ENCODE measurements around the gene MAU2. TPM values are rescaled to one million over a fixed set of nuclear protein-coding genes. Genes with fewer than 3 reads are reported as not detected.
A peak's percentile ranks its signal among the peaks of the same experiment; 100 is the strongest.

Gene MAU2
- total RNA-seq, 2 donors from 2014 or later = 129 to 130 TPM

DNA sequence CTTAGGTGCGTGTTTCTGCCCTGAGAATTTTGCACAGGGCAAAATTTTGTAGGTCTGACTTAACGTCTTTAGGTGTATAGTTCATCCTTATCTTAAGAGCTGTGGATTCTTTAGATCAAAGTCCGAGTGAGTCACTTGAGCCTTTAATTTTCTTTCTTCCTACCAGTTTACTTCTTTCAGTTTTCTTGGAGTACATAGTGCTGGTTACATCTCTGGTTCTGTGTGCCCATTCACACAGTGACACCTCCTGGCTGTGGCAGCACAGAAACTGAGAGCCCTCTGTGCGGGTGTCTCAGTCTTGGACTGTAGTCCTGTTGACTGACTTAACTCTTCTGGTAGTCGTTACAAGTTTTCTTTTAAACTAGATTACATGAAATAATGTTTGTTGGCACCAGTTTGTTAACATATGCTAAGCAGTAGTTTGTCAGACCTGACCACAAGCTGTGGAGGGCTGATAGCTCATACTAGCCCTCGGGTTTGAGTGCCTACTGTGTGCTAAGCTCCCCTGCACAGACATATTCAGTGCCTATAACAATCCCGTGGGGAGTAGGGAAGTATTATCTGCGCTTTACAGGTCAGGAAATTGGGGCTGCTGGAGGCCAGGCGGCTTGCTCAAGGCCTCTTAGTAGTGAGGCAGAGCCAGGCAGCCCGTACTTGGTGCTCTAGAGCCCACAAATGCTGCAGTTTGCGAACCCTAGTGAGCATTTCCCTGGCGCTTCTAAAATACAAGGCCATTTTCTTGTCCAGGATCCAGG is 86.4 kb downstream of the MAU2 start:
- DNase-seq (peak in 1 of 3 donors; percentile 30), ATAC-seq (peak; percentile 50)
- Mint-ChIP-seq H3K4me3 (peak overlapping the region; percentile 95), H3K27ac (peak overlapping the region; percentile 88), H3K4me1 (peaks cover 60% of the 10 kb centered on the region), H3K27me3 (no peaks in the 10 kb centered on the region), H3K36me3 (ENCODE audit: low read depth) (peaks cover 2% of the 10 kb centered on the region)
- no peaks in the 10 kb centered on the region for H3K9me3 ChIP-seq (ENCODE audit: control insufficient read depth, low read length, poor library complexity, severe bottlenecking)

DNA sequence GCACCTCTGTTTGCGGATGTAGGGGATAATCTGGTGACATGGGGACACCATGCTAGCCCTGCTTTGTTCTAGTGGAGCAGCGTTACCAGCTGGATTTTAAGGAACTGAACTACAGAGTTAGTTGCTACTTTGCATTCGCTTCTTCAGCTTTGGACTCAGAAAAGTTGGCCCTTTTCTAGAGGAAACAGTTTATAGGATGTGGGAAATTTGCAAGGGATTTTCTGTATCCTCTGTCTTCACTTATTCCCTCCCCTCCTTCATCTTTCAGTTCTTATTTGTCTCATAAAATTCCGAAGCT is 87.0 kb downstream of the MAU2 start:
- ATAC-seq (no peak), DNase-seq (no peak)
- Mint-ChIP-seq H3K4me1 (peaks cover 63% of the 10 kb centered on the region), H3K27ac (peak overlapping the region; percentile 88), H3K36me3 (ENCODE audit: low read depth) (peaks cover 2% of the 10 kb centered on the region), H3K27me3 (no peaks in the 10 kb centered on the region), H3K4me3 (peak overlapping the region; percentile 95)
- H3K9me3 ChIP-seq (ENCODE audit: control insufficient read depth, low read length, poor library complexity, severe bottlenecking) = no peaks in the 10 kb centered on the region

Other genes starting within 250 kb of the MAU2 start
- 10 to 100 TPM; 13.1 to 13.7 TPM for gene TMEM161A, start 182.4 kb upstream of the MAU2 start, total RNA-seq
- 1 to 10 TPM; 1.3 to 3.5 TPM for gene MEF2B, start 150.6 kb upstream of the MAU2 start, total RNA-seq
- gene BORCS8, start 128.7 kb upstream of the MAU2 start, total RNA-seq = 10 to 100 TPM; 27.4 to 30.8 TPM
- gene RFXANK, start 128.6 kb upstream of the MAU2 start, total RNA-seq = 10 to 100 TPM; 61.9 to 69.2 TPM
- gene NR2C2AP, start 117.4 kb upstream of the MAU2 start, total RNA-seq = 10 to 100 TPM; 15.0 to 17.3 TPM
- gene NCAN, start 108.9 kb upstream of the MAU2 start, total RNA-seq = not detected
- not detected for gene TM6SF2, start 47.5 kb upstream of the MAU2 start, total RNA-seq
- 10 to 100 TPM; 50.8 to 60.2 TPM for gene SUGP1, start 320 bp upstream of the MAU2 start, total RNA-seq
- 100 to 1,000 TPM; 129 to 153 TPM for gene GATAD2A, start 84.8 kb downstream of the MAU2 start, total RNA-seq
- 1 to 10 TPM; 3.8 to 3.9 TPM for gene TSSK6, start 194.7 kb downstream of the MAU2 start, total RNA-seq
- 100 to 1,000 TPM; 175 to 195 TPM for gene NDUFA13, start 195.4 kb downstream of the MAU2 start, total RNA-seq
- gene YJEFN3, start 208.1 kb downstream of the MAU2 start, total RNA-seq = 1 to 10 TPM; 3.0 to 6.1 TPM
- gene CILP2, start 217.4 kb downstream of the MAU2 start, total RNA-seq = under 1 TPM; 0.73 to 0.99 TPM